Measurements from ENCODE around the gene ZBTB16.
"Not testable (repeated sequence)": the region's sequence is repeated elsewhere in the genome, so short reads cannot be mapped to it uniquely, and the experiment has no call there.

ZBTB16 gene

DNA sequence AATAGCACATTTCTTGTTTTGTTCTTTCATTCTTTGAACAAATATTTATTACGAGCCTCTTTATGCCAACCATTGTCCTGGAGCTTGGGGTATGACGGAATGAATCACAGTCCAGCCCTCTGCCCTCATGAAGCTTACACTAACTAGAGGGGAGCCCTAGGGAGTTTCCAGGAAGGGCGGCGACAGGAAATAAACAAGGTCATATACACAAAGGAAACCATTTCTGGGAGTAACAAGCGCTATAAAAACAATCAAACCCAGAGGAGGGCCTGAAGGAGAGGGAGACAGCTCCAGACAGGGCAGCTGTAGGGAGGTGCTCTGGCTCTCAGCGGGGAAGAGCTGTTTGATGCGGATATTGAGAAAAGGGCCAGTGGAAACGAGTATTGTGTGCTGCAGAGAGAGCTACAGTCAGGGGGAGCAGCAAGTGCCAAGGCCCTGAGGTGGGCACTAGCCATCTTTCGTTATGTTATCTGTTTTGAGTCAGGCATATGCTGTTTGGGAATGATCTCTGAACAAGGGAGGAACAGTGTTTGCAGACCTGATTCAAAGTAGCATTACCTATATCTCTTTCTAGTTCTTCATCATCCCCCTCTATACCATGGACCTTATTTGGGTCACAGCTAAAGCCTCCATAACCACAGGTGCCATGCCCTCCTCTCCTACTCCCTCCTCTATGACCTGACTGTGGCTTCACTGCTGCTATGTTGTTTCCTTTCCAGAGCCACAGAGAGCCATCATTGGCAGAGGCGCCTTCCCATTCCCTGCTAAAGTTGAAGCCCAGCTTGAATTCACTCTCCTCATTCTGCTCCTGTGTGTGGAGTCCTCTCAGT, 15.3 kb upstream of the ZBTB16 start (continued):
- no peak for TF ChIP-seq ZNF18 (tag by site-specific recombination; IDR thresholded peaks at IDR 0.05)
- TF ChIP-seq GLIS1 (tag by site-specific recombination; IDR thresholded peaks at IDR 0.05), result 0 out of 2 replicates have a peak, but pooled peaks have one; percentile 26
- TF ChIP-seq PRDM4 (tag by site-specific recombination; IDR thresholded peaks at IDR 0.05), result no peak
- TF ChIP-seq ZNF311 (tag by site-specific recombination; IDR thresholded peaks at IDR 0.05; ENCODE audit: borderline replicate concordance), result no peak
- TF ChIP-seq ZNF621 (tag by site-specific recombination; IDR thresholded peaks at IDR 0.05), result no peak
- no peak for TF ChIP-seq ZSCAN23 (tag by site-specific recombination; IDR thresholded peaks at IDR 0.05)
- no peak for TF ChIP-seq ZNF23 (tag by site-specific recombination; IDR thresholded peaks at IDR 0.05; ENCODE audit: borderline replicate concordance)
- peak; percentile 32 for TF ChIP-seq ZBTB8A (tag by site-specific recombination; IDR thresholded peaks at IDR 0.05)
- TF ChIP-seq ZNF394 (tag by site-specific recombination; IDR thresholded peaks at IDR 0.05; ENCODE audit: borderline replicate concordance), result no peak
- TF ChIP-seq ZNF133 (tag by site-specific recombination; IDR thresholded peaks at IDR 0.05), result no peak

- ChIA-PET POLR2A (interaction anchor here (0.5 to 1.5 kb wide), 3 partner anchors 12 to 23 kb away, joined by 3 read pairs; partner anchors contain the start of gene ZBTB16), CTCF (no interaction called here)
- Histone ChIP-seq H3K36me3 (ENCODE audit: control insufficient read depth in 2 of 2, insufficient read depth in 1 of 2, low read length in 2 of 2) (no peaks in the 10 kb centered on the region), H3K9me3 (ENCODE audit: control insufficient read depth, insufficient read depth, low read depth, low read length) (no peaks in the 10 kb centered on the region), H3K4me3 (ENCODE audit: low read depth, low read length) (no peak overlapping the region), H3K4me1 (ENCODE audit: control insufficient read depth, insufficient read depth, low read length) (no peaks in the 10 kb centered on the region), H3K27ac (ENCODE audit: extremely low read depth, low read depth, low read length) (no peak overlapping the region)
- TF ChIP-seq ZSCAN30 (tag by site-specific recombination; IDR thresholded peaks at IDR 0.05), result no peak
These were observed 12.2 kb upstream of the ZBTB16 start for GRCh38 chr11:114047327-114047726.

- no peaks in the 10 kb centered on the region for H3K36me3 ChIP-seq (ENCODE audit: control insufficient read depth in 2 of 2, insufficient read depth in 1 of 2, low read length in 2 of 2)
- no peaks in the 10 kb centered on the region for H3K4me1 ChIP-seq (ENCODE audit: control insufficient read depth, insufficient read depth, low read length)
- POLR2A ChIA-PET, result no interaction called here
- H3K27ac ChIP-seq (ENCODE audit: extremely low read depth, low read depth, low read length), result no peak overlapping the region
- no peak overlapping the region for H3K4me3 ChIP-seq (ENCODE audit: low read depth, low read length)
- TF ChIP-seq ZIC2 (tag by site-specific recombination; IDR thresholded peaks at IDR 0.05) (no peak), ZNF138 (tag by site-specific recombination; IDR thresholded peaks at IDR 0.05; ENCODE audit: borderline replicate concordance) (no peak), ZNF792 (tag by site-specific recombination; IDR thresholded peaks at IDR 0.05) (no peak), ZNF423 (tag by site-specific recombination; IDR thresholded peaks at IDR 0.05) (no peak), ZNF211 (tag by site-specific recombination; IDR thresholded peaks at IDR 0.05; ENCODE audit: low read depth) (no peak)
- TF ChIP-seq, protein P1, sequence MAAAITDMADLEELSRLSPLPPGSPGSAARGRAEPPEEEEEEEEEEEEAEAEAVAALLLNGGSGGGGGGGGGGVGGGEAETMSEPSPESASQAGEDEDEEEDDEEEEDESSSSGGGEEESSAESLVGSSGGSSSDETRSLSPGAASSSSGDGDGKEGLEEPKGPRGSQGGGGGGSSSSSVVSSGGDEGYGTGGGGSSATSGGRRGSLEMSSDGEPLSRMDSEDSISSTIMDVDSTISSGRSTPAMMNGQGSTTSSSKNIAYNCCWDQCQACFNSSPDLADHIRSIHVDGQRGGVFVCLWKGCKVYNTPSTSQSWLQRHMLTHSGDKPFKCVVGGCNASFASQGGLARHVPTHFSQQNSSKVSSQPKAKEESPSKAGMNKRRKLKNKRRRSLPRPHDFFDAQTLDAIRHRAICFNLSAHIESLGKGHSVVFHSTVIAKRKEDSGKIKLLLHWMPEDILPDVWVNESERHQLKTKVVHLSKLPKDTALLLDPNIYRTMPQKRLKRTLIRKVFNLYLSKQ (tag by site-specific recombination; IDR thresholded peaks at IDR 0.05; ENCODE audit: borderline replicate concordance), result no peak
- no peaks in the 10 kb centered on the region for H3K9me3 ChIP-seq (ENCODE audit: control insufficient read depth, insufficient read depth, low read depth, low read length)
- CTCF ChIA-PET, result interaction anchor here (0.7 to 0.8 kb wide), 2 partner anchors 157 to 211 kb away, joined by 3 read pairs; no protein-coding TSS in a partner anchor
These were observed 10.5 kb upstream of the ZBTB16 start for GRCh38 chr11:114049050-114049449.

DNA sequence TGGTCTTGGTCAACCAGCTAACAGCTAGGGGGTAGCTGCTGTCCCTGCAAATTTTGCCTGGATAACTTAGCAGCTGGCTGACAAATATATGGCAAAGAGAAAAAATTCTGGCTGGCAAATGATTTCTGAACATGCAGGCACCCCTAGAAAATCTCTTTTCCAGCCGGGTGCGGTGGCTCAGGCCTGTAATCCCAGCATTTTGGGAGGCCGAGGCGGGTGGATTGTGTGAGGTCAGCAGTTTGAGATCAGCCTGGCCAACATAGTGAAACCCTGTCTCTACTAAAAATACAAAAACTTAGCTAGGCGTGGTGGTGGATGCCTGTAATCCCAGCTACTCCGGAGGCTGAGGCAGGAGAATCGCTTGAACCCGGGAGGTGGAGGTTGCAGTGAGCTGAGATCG, 9.7 kb upstream of the ZBTB16 start:
- H3K27ac ChIP-seq (ENCODE audit: extremely low read depth, low read depth, low read length); POLR2A ChIA-PET; H3K4me1 ChIP-seq (ENCODE audit: control insufficient read depth, insufficient read depth, low read length); H3K36me3 ChIP-seq (ENCODE audit: control insufficient read depth in 2 of 2, insufficient read depth in 1 of 2, low read length in 2 of 2); H3K9me3 ChIP-seq (ENCODE audit: control insufficient read depth, insufficient read depth, low read depth, low read length); H3K4me3 ChIP-seq (ENCODE audit: low read depth, low read length): not testable (repeated sequence)
- CTCF ChIA-PET, result interaction anchor here (0.6 kb wide), 1 partner anchor 243 kb away, joined by 3 read pairs; no protein-coding TSS in a partner anchor

Measured in HEK293 (cell line).